MM.1S (cell line): ENCODE results near the gene MCEMP1.

ENCODE experiments used
- EZH2 ChIP-seq: fragments of 300-600 bp; sonication (generic); optimal IDR thresholded peaks from 2 replicates; pipeline ENCODE3; 2017; ENCODE audit warnings: low read depth, mild to moderate bottlenecking, antibody characterized with exemption, low read length, mixed read lengths
- TF ChIP-seq, protein P1 (sequence below): fragments of 300-600 bp; sonication (generic); IDR thresholded peaks from 2 replicates; pipeline ENCODE4 v1.5.1; 2016; ENCODE audit warnings: antibody characterized with exemption, low read length, mixed read lengths

DNA sequence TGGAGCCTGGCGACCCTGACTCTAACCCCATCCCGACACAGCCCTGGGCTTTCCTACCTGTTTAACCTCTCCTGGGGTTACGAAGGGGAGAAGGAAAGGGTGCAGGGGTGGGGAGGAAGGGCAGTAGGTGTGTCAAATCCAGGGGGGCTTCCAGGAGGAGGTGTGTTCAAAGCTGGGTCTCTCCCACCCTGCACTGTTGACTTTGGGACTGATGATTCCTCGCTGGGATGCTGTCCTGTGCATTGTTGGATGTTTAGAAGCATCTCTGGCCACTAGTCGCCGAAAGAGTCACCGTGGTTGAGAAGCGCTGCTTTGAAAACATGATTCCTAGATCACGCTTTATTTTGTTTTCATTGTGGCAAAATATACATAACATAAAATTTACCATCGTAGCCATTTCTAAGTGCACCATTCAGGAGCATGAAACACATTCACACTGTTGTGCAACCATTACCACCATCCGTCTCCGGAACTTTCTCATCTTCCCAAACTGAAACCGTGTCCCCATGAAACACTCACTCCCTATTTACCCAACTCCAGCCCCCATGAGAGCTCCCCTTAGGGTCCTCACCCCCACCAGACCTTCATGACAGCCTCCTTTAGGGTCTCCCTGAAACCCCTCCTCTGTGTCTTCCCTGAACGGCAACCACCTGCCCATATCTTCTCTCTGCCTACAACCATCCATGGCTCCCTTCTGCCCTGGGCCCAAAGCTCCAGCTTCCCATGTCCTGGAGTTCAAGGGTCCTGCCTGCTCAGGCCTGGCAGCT is 29.5 kb downstream of the MCEMP1 start:
- TF ChIP-seq, protein P1, sequence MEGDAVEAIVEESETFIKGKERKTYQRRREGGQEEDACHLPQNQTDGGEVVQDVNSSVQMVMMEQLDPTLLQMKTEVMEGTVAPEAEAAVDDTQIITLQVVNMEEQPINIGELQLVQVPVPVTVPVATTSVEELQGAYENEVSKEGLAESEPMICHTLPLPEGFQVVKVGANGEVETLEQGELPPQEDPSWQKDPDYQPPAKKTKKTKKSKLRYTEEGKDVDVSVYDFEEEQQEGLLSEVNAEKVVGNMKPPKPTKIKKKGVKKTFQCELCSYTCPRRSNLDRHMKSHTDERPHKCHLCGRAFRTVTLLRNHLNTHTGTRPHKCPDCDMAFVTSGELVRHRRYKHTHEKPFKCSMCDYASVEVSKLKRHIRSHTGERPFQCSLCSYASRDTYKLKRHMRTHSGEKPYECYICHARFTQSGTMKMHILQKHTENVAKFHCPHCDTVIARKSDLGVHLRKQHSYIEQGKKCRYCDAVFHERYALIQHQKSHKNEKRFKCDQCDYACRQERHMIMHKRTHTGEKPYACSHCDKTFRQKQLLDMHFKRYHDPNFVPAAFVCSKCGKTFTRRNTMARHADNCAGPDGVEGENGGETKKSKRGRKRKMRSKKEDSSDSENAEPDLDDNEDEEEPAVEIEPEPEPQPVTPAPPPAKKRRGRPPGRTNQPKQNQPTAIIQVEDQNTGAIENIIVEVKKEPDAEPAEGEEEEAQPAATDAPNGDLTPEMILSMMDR = no peak
- no peak for TF ChIP-seq EZH2
